ENCODE measurements around the gene C1orf141. TPM values are rescaled to one million over a fixed set of nuclear protein-coding genes. Genes with fewer than 3 reads are reported as not detected.

Gene C1orf141
- total RNA-seq, 4 donors from 2014 or later = not detected

- Histone ChIP-seq H3K9me3 (no peaks in the 10 kb centered on the region), H3K36me3 (no peaks in the 10 kb centered on the region), H3K27me3 (no peaks in the 10 kb centered on the region), H3K27ac (replicated peaks in 1 of 4) (no peak overlapping the region), H3K4me3 (no peak overlapping the region), H3K4me1 (no peaks in the 10 kb centered on the region)
- intact Hi-C loops (cut with DNase I) = no loop called here
- 67% methylated on average over 2 of the region's 2 CpGs for WGBS
- no peak for DNase-seq (ENCODE audit: extremely low spot score)
- TF ChIP-seq EP300 (IDR thresholded peaks at IDR 0.05) (no peak), POLR2A (IDR thresholded peaks at IDR 0.05; ENCODE audit: low read depth) (no peak), POLR2AphosphoS5 (IDR thresholded peaks at IDR 0.05) (no peak), CTCF (IDR thresholded peaks at IDR 0.05) (no peak)
Observed at GRCh38 chr1:67060811-67061218, 74.0 kb downstream of the C1orf141 start.

DNA sequence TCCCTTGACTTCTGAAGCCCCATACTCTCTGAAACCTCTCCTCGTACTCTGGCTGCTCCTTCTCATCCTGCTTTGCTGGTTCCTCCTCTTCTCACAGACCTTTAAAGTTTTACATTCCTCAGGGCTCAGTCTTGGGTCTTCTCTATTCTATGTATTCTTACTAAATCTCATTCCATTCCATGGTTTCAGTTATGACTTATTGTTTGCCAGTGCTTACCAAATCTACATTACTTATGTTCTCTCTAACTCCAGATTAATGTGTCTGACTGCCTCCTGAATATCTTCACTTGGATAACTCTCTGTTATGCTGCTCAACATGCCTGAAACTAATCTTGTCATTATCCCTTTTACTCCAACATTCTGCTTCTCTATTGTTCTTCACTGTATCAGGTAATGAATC is 75.4 kb downstream of the C1orf141 start:
- TF ChIP-seq CTCF (IDR thresholded peaks at IDR 0.05) (no peak), POLR2AphosphoS5 (IDR thresholded peaks at IDR 0.05) (no peak), POLR2A (IDR thresholded peaks at IDR 0.05; ENCODE audit: low read depth) (no peak), EP300 (IDR thresholded peaks at IDR 0.05) (no peak)
- Histone ChIP-seq H3K36me3 (no peaks in the 10 kb centered on the region), H3K4me3 (no peak overlapping the region), H3K9me3 (no peaks in the 10 kb centered on the region), H3K4me1 (peaks cover 0 to 5% (median 2%) of the 10 kb centered on the region in 4 donors), H3K27ac (replicated peaks in 1 of 4) (no peak overlapping the region), H3K27me3 (no peaks in the 10 kb centered on the region)
- WGBS = 81% methylated on average over 1 of the region's 1 CpG
- intact Hi-C loops (cut with DNase I) = loop anchor here (5.0 kb wide), 1 partner anchor 62 kb away; no protein-coding TSS in a partner anchor
- DNase-seq (ENCODE audit: extremely low spot score) = no peak

GRCh38 chr1:67058761-67059160 is 76.0 kb downstream of the C1orf141 start:
- Histone ChIP-seq H3K27me3 (no peaks in the 10 kb centered on the region), H3K36me3 (no peaks in the 10 kb centered on the region)
- intact Hi-C loops (cut with DNase I) = loop anchor here (5.0 kb wide), 1 partner anchor 61 kb away; no protein-coding TSS in a partner anchor

GRCh38 chr1:67058242-67058641 is 76.5 kb downstream of the C1orf141 start:
- no peak for DNase-seq (ENCODE audit: extremely low spot score)
- WGBS = 96% methylated on average over 1 of the region's 1 CpG
- no peaks in the 10 kb centered on the region for H3K9me3 ChIP-seq
- H3K4me3 ChIP-seq = no peak overlapping the region
- TF ChIP-seq POLR2AphosphoS5 (IDR thresholded peaks at IDR 0.05) = no peak
- no peak for TF ChIP-seq CTCF (IDR thresholded peaks at IDR 0.05)
- no peak for TF ChIP-seq EP300 (IDR thresholded peaks at IDR 0.05)
- TF ChIP-seq POLR2A (IDR thresholded peaks at IDR 0.05; ENCODE audit: low read depth) = no peak
- no peak overlapping the region for H3K27ac ChIP-seq (replicated peaks in 1 of 4)
- H3K4me1 ChIP-seq = peaks cover 0 to 6% (median 2%) of the 10 kb centered on the region in 4 donors
- H3K27me3 ChIP-seq = no peaks in the 10 kb centered on the region
- H3K36me3 ChIP-seq = no peaks in the 10 kb centered on the region
- intact Hi-C loops (cut with DNase I) = loop anchor here (5.0 kb wide), 1 partner anchor 61 kb away; no protein-coding TSS in a partner anchor

More at GRCh38 chr1:67058761-67059160, 76.0 kb downstream of the C1orf141 start:
- TF ChIP-seq EP300 (IDR thresholded peaks at IDR 0.05) (no peak), POLR2A (IDR thresholded peaks at IDR 0.05; ENCODE audit: low read depth) (no peak), CTCF (IDR thresholded peaks at IDR 0.05) (no peak), POLR2AphosphoS5 (IDR thresholded peaks at IDR 0.05) (no peak)
- no peak overlapping the region for H3K27ac ChIP-seq (replicated peaks in 1 of 4)
- H3K9me3 ChIP-seq = no peaks in the 10 kb centered on the region
- peaks cover 0 to 6% (median 2%) of the 10 kb centered on the region in 4 donors for H3K4me1 ChIP-seq
- no peak for DNase-seq (ENCODE audit: extremely low spot score)
- WGBS = 75% methylated on average over 3 of the region's 3 CpGs
- H3K4me3 ChIP-seq = no peak overlapping the region
